ENCODE measurements around the gene ST8SIA6. TPM values are rescaled to one million over a fixed set of nuclear protein-coding genes. Genes with fewer than 3 reads are reported as not detected.

Gene ST8SIA6
- polyA plus RNA-seq, 2 of the 4 experiments (the other 2 are of a cell fraction) = 0.16 to 0.25 TPM

DNA sequence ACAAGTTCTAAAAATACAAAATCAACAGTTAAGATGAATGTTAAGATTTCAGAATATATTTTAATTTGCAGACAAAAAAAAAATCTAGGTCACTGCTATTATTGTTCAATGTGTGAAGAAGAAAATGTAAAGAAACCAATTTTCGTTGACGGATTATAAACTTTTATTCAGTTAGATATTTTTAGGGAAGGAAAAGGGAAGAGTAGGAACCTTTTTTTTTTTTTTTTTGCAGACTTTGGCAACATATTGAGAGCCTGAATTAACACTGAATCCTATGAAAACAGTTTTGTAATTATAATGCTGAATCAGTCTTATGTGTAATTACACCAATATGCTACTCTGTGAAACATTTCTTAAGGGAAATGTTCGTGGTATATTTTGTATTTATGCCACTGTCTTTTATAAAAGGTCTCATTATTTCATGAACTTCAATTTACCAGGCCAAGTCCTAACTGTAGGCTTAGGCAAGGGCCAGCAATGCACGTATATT lies 106.3 kb downstream of the ST8SIA6 start (continued):
- TF ChIP-seq ZFP36 (IDR thresholded peaks at IDR 0.05; ENCODE audit: borderline replicate concordance, partially characterized antibody) (no peak), KDM5A (IDR thresholded peaks at IDR 0.05) (no peak)

DNA sequence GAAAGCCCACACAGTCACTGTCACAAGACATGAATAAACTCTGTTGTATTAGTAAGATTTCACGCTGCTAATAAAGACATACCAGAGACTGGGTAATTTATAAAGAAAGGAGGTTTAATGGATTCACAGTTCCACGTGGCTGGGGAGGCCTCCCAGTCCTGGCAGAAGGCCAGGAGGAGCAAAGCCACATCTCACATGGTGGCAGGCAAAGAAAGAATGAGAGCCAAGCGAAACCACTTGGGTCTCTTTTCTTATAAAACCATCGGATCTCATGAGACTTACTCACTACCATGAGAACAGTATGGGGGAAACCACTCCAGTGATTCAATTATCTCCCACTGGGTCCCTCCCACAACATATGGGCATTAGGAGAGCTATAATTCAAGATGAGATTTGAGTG lies 110.2 kb downstream of the ST8SIA6 start:
- TF ChIP-seq, protein P1, sequence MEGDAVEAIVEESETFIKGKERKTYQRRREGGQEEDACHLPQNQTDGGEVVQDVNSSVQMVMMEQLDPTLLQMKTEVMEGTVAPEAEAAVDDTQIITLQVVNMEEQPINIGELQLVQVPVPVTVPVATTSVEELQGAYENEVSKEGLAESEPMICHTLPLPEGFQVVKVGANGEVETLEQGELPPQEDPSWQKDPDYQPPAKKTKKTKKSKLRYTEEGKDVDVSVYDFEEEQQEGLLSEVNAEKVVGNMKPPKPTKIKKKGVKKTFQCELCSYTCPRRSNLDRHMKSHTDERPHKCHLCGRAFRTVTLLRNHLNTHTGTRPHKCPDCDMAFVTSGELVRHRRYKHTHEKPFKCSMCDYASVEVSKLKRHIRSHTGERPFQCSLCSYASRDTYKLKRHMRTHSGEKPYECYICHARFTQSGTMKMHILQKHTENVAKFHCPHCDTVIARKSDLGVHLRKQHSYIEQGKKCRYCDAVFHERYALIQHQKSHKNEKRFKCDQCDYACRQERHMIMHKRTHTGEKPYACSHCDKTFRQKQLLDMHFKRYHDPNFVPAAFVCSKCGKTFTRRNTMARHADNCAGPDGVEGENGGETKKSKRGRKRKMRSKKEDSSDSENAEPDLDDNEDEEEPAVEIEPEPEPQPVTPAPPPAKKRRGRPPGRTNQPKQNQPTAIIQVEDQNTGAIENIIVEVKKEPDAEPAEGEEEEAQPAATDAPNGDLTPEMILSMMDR (IDR thresholded peaks at IDR 0.05) = no peak
- POLR2A ChIA-PET = no interaction called here
- no peak for DNase-seq (ENCODE audit: low read depth in 1 of 2, low spot score in 1 of 2)
- H3K4me3 ChIP-seq = no peak overlapping the region
- peaks cover 15% of the 10 kb centered on the region; the same call in 2 of the 3 replicates for H3K9me3 ChIP-seq
- no peaks in the 10 kb centered on the region for H3K4me1 ChIP-seq
- no peak for ATAC-seq
- CTCF ChIA-PET = interaction anchor here (0.7 kb wide), 1 partner anchor 16 kb away, joined by 3 read pairs; no protein-coding TSS in a partner anchor
- FAIRE-seq = no peak
- H3K27ac ChIP-seq = no peak overlapping the region
- H3K4me2 ChIP-seq = no peak overlapping the region
- 22% methylated on average over 4 of the region's 4 CpGs for WGBS (ENCODE audit: missing lambda C conversion rate)

DNA sequence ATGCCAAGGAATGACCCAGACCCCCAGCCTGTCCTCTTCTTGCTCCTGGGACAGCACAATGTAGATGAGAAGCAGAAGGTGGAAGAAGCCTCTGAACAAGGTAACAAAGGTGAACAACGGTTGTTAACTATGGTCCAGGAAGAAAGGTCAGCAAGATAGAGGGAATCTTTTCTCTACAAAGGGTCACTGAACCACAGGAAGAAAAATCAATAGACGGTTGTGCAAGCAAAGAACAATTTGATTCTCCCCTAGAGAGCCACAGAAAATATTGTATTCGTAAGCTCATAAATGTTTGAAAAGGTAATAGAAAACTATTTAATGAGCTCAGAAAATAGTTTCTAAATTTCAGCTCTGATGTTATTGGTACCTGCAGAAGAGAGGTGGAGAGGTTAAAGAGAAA lies 111.3 kb downstream of the ST8SIA6 start:
- TF ChIP-seq, protein P2, sequence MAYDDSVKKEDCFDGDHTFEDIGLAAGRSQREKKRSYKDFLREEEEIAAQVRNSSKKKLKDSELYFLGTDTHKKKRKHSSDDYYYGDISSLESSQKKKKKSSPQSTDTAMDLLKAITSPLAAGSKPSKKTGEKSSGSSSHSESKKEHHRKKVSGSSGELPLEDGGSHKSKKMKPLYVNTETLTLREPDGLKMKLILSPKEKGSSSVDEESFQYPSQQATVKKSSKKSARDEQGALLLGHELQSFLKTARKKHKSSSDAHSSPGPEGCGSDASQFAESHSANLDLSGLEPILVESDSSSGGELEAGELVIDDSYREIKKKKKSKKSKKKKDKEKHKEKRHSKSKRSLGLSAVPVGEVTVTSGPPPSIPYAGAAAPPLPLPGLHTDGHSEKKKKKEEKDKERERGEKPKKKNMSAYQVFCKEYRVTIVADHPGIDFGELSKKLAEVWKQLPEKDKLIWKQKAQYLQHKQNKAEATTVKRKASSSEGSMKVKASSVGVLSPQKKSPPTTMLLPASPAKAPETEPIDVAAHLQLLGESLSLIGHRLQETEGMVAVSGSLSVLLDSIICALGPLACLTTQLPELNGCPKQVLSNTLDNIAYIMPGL (CRISPR knock-in tag; IDR thresholded peaks at IDR 0.05; ENCODE audit: borderline replicate concordance) = no peak
- no peak for TF ChIP-seq HOXB5 (CRISPR knock-in tag; IDR thresholded peaks at IDR 0.05)
- TF ChIP-seq EHMT2 (IDR thresholded peaks at IDR 0.05; ENCODE audit: low read depth) = no peak
- TF ChIP-seq JUN (IDR thresholded peaks at IDR 0.05) = no peak
- no peak for TF ChIP-seq SMC3 (IDR thresholded peaks at IDR 0.05)
- no peak for TF ChIP-seq FOXS1 (CRISPR knock-in tag; IDR thresholded peaks at IDR 0.05)
- TF ChIP-seq, protein P3, sequence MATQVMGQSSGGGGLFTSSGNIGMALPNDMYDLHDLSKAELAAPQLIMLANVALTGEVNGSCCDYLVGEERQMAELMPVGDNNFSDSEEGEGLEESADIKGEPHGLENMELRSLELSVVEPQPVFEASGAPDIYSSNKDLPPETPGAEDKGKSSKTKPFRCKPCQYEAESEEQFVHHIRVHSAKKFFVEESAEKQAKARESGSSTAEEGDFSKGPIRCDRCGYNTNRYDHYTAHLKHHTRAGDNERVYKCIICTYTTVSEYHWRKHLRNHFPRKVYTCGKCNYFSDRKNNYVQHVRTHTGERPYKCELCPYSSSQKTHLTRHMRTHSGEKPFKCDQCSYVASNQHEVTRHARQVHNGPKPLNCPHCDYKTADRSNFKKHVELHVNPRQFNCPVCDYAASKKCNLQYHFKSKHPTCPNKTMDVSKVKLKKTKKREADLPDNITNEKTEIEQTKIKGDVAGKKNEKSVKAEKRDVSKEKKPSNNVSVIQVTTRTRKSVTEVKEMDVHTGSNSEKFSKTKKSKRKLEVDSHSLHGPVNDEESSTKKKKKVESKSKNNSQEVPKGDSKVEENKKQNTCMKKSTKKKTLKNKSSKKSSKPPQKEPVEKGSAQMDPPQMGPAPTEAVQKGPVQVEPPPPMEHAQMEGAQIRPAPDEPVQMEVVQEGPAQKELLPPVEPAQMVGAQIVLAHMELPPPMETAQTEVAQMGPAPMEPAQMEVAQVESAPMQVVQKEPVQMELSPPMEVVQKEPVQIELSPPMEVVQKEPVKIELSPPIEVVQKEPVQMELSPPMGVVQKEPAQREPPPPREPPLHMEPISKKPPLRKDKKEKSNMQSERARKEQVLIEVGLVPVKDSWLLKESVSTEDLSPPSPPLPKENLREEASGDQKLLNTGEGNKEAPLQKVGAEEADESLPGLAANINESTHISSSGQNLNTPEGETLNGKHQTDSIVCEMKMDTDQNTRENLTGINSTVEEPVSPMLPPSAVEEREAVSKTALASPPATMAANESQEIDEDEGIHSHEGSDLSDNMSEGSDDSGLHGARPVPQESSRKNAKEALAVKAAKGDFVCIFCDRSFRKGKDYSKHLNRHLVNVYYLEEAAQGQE (IDR thresholded peaks at IDR 0.05) = no peak
- CTCF ChIA-PET = no interaction called here
- no peak for ATAC-seq
- H3K27ac ChIP-seq = no peak overlapping the region
- H3K4me3 ChIP-seq = no peak overlapping the region
- H3K4me2 ChIP-seq = no peak overlapping the region
- H3K9me3 ChIP-seq = peaks cover 15% of the 10 kb centered on the region; the same call in 2 of the 3 replicates
- POLR2A ChIA-PET = no interaction called here
- DNase-seq (ENCODE audit: low read depth in 1 of 2, low spot score in 1 of 2) = no peak
- no peak for FAIRE-seq
- WGBS (ENCODE audit: missing lambda C conversion rate) = 33% methylated on average over 3 of the region's 3 CpGs
- H3K4me1 ChIP-seq = no peaks in the 10 kb centered on the region

DNA sequence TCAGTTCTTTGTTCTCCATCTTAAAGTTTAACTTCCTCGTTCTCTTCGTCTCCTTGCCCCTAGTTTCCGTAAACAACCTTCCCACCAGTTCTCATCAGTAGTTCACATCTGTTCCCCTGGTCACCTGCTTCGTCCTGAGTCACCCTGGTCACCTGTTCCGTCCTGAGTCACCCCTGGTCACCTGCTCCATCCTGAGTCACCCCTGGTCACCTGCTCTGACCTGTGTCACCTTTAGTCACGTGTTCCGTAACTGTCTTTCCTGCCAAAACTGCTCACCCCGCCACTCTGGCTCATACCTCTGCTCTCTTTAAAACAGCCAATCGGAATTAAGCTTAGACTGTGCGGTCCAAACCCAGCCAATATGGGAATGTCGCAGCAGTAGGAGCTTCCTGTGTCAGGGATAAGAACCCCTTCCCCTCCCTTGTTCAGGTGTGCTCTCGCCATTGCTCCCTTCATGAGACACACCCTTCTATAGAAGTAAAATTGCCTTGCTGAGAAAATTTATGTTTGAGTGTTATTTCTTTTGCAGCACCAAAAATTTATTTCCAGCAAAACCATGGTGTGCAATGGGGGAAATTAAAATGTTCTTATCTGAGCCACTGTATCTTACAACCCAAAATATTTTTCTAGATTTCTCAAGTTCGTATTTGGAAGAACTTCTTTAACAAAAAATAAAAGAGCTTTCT lies 114.1 kb downstream of the ST8SIA6 start:
- no peak for DNase-seq (ENCODE audit: low read depth in 1 of 2, low spot score in 1 of 2)
- no peak for ATAC-seq
- Histone ChIP-seq H3K4me2 (no peak overlapping the region), H3K4me1 (no peaks in the 10 kb centered on the region), H3K9me3 (peaks cover 15% of the 10 kb centered on the region; the same call in 2 of the 3 replicates), H3K27ac (no peak overlapping the region), H3K4me3 (no peak overlapping the region)
- CTCF ChIA-PET = no interaction called here
- POLR2A ChIA-PET = no interaction called here
- FAIRE-seq = no peak
- TF ChIP-seq, protein P4, sequence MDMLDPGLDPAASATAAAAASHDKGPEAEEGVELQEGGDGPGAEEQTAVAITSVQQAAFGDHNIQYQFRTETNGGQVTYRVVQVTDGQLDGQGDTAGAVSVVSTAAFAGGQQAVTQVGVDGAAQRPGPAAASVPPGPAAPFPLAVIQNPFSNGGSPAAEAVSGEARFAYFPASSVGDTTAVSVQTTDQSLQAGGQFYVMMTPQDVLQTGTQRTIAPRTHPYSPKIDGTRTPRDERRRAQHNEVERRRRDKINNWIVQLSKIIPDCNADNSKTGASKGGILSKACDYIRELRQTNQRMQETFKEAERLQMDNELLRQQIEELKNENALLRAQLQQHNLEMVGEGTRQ (IDR thresholded peaks at IDR 0.05) = peak; percentile 63; the same call in 1 of the 2 replicates
- TF ChIP-seq CBX8 (IDR thresholded peaks at IDR 0.05) = no peak
- 31% methylated on average over 13 of the region's 13 CpGs for WGBS (ENCODE audit: missing lambda C conversion rate)
